SK-N-SH treated with all-trans-retinoic acid at 6 μM for 48 hours (cell line): ENCODE data around the gene ODC1.

Source experiments
- ATAC-seq: fragments of 200-7000 bp; cut with Tn5 transposase; 3 replicates; pipeline ENCODE4 v1.9.1; 2020; ENCODE audit warnings: mild to moderate bottlenecking, moderate library complexity
- BACH2 ChIP-seq: fragments of 250-450 bp; sonication (Bioruptor Pico); IDR thresholded peaks from 2 replicates; pipeline ENCODE4 v1.9.0; 2021; ENCODE audit warnings: mild to moderate bottlenecking, borderline replicate concordance
- CREB5 ChIP-seq: fragments of 250-450 bp; sonication (Bioruptor Pico); IDR thresholded peaks from 2 replicates; pipeline ENCODE4 v1.5.1; 2020; ENCODE audit warnings: low read depth, mild to moderate bottlenecking, moderate library complexity
- CSDC2 ChIP-seq: fragments of 250-450 bp; sonication (Bioruptor Pico); IDR thresholded peaks from 2 replicates; pipeline ENCODE4 v1.5.0; 2020; ENCODE audit warnings: mild to moderate bottlenecking, moderate library complexity
- CSRNP3 ChIP-seq: fragments of 250-450 bp; sonication (Bioruptor Pico); IDR thresholded peaks from 2 replicates; pipeline ENCODE4 v1.5.1; 2021; ENCODE audit warnings: mild to moderate bottlenecking, moderate library complexity
- ESRRG ChIP-seq: fragments of 250-450 bp; sonication (Bioruptor Pico); IDR thresholded peaks from 2 replicates; pipeline ENCODE4 v1.6.1; 2021; ENCODE audit warnings: mild to moderate bottlenecking
- GLIS3 ChIP-seq: fragments of 250-450 bp; sonication (Bioruptor Pico); IDR thresholded peaks from 2 replicates; pipeline ENCODE4 v1.5.0; 2020; ENCODE audit warnings: mild to moderate bottlenecking, moderate library complexity
- OSR1 ChIP-seq: fragments of 250-450 bp; sonication (Bioruptor Pico); IDR thresholded peaks from 2 replicates; pipeline ENCODE4 v1.8.0; 2022; ENCODE audit warnings: moderate library complexity, mild to moderate bottlenecking, inconsistent platforms
- PATZ1 ChIP-seq: fragments of 250-450 bp; sonication (Bioruptor Pico); IDR thresholded peaks from 2 replicates; pipeline ENCODE4 v1.8.0; 2020; ENCODE audit warnings: mild to moderate bottlenecking, moderate library complexity, borderline replicate concordance
- POU6F1 ChIP-seq: fragments of 250-450 bp; sonication (Bioruptor Pico); IDR thresholded peaks from 2 replicates; pipeline ENCODE4 v1.8.0; 2021; ENCODE audit warnings: low read depth, mild to moderate bottlenecking, moderate library complexity, borderline replicate concordance
- SNAI2 ChIP-seq: fragments of 250-450 bp; sonication (Bioruptor Pico); IDR thresholded peaks from 2 replicates; pipeline ENCODE4 v1.5.0; 2020; ENCODE audit warnings: mild to moderate bottlenecking, moderate library complexity
- TCF4 ChIP-seq: fragments of 250-450 bp; sonication (Bioruptor Pico); IDR thresholded peaks from 2 replicates; pipeline ENCODE4 v1.8.0; 2021; ENCODE audit warnings: mild to moderate bottlenecking, moderate library complexity, borderline replicate concordance
- TOX ChIP-seq: fragments of 250-450 bp; sonication (Bioruptor Pico); IDR thresholded peaks from 2 replicates; pipeline ENCODE4 v1.8.0; 2021; ENCODE audit warnings: mild to moderate bottlenecking, moderate library complexity, borderline replicate concordance
- TSHZ2 ChIP-seq: fragments of 250-450 bp; sonication (Bioruptor Pico); IDR thresholded peaks from 2 replicates; pipeline ENCODE4 v1.5.0; 2020; ENCODE audit warnings: mild to moderate bottlenecking, moderate library complexity
- ZC3H10 ChIP-seq: fragments of 250-450 bp; sonication (Bioruptor Pico); IDR thresholded peaks from 2 replicates; pipeline ENCODE4 v1.5.1; 2021; ENCODE audit warnings: mild to moderate bottlenecking, moderate library complexity
- ZFP3 ChIP-seq: fragments of 250-450 bp; sonication (Bioruptor Pico); IDR thresholded peaks from 2 replicates; pipeline ENCODE4 v1.5.0; 2020; ENCODE audit warnings: mild to moderate bottlenecking, moderate library complexity
- ZFP30 ChIP-seq: fragments of 450-650 bp; formaldehyde crosslinking; IDR thresholded peaks from 2 replicates; pipeline ENCODE4 v1.5.0; 2022; ENCODE audit warnings: mild to moderate bottlenecking, moderate library complexity
- ZNF565 ChIP-seq: fragments of 450-650 bp; formaldehyde crosslinking; conservative IDR thresholded peaks from 2 replicates; pipeline ENCODE4 v1.5.0; 2020; ENCODE audit warnings: low read depth, mild to moderate bottlenecking, moderate library complexity
- ZNF70 ChIP-seq: fragments of 450-650 bp; formaldehyde crosslinking; IDR thresholded peaks from 2 replicates; pipeline ENCODE4 v1.5.0; 2020; ENCODE audit warnings: mild to moderate bottlenecking, moderate library complexity
- ZNF8 ChIP-seq: fragments of 450-650 bp; formaldehyde crosslinking; IDR thresholded peaks from 2 replicates; pipeline ENCODE4 v1.5.0; 2020; ENCODE audit warnings: mild to moderate bottlenecking, moderate library complexity

The ODC1 gene

GRCh38 chr2:10398496-10398895 is 49.6 kb downstream of the ODC1 start:
- TF ChIP-seq CREB5 (CRISPR knock-in tag), result no peak
- no peak for TF ChIP-seq BACH2 (CRISPR knock-in tag)
- no peak for TF ChIP-seq SNAI2 (CRISPR knock-in tag)
- no peak for TF ChIP-seq GLIS3
- no peak for TF ChIP-seq ZC3H10 (CRISPR knock-in tag)
- TF ChIP-seq TSHZ2, result no peak
- TF ChIP-seq OSR1 (CRISPR knock-in tag), result no peak
- no peak for TF ChIP-seq POU6F1 (CRISPR knock-in tag)
- TF ChIP-seq TOX (CRISPR knock-in tag), result no peak
- TF ChIP-seq ZNF565 (CRISPR knock-in tag), result no peak
- TF ChIP-seq PATZ1, result no peak
- no peak for TF ChIP-seq CSDC2
- no peak for TF ChIP-seq CSRNP3
- ATAC-seq, result no peak

- no peak for ATAC-seq
- TF ChIP-seq CSRNP3, result no peak
- no peak for TF ChIP-seq ZC3H10 (CRISPR knock-in tag)
- no peak for TF ChIP-seq TCF4 (CRISPR knock-in tag)
- no peak for TF ChIP-seq ZFP30 (CRISPR knock-in tag)
- no peak for TF ChIP-seq ESRRG (CRISPR knock-in tag)
- TF ChIP-seq ZFP3 (CRISPR knock-in tag), result no peak
- no peak for TF ChIP-seq ZNF8
- no peak for TF ChIP-seq ZNF70 (CRISPR knock-in tag)
- no peak for TF ChIP-seq GLIS3
- no peak for TF ChIP-seq TSHZ2
Measured at GRCh38 chr2:10397878-10398277, 50.2 kb downstream of the ODC1 start.
